ENCODE data around the gene TSHZ3. TPM values are rescaled to one million over a fixed set of nuclear protein-coding genes. Genes with fewer than 3 reads are reported as not detected.
A peak's percentile ranks its signal among the peaks of the same experiment; 100 is the strongest.

Gene TSHZ3
- 82.5 to 87.1 TPM (median 82.9 TPM) in 3 replicates for total RNA-seq

GRCh38 chr19:31349160-31349881 is at the start of gene TSHZ3:
TSS of gene TSHZ3 (minus strand) at chr19:31349436. CDS start at chr19:31349219, 217 bp downstream.
- Mint-ChIP-seq H3K4me3 (peak within 1 kb of the TSS; percentile 91), H3K27ac (peak within 1 kb of the TSS; percentile 86), H3K36me3 (peaks cover 7% of the 10 kb centered on the region), H3K4me1 (peaks cover 64% of the 10 kb centered on the region), H3K27me3 (ENCODE audit: low read depth) (peaks cover 53% of the 10 kb centered on the region), H3K9me3 (no peaks in the 10 kb centered on the region)
- DNase-seq (ENCODE audit: low spot score in 2 of 2, unreplicated experiment in 2 of 2), result peak; percentile 67 to 76
- TF ChIP-seq CTCF (IDR thresholded peaks at IDR 0.05; ENCODE audit: unreplicated experiment), result no peak

- Mint-ChIP-seq H3K27ac (no peak overlapping the region), H3K36me3 (no peaks in the 10 kb centered on the region), H3K4me3 (no peak overlapping the region), H3K9me3 (no peaks in the 10 kb centered on the region), H3K27me3 (ENCODE audit: low read depth) (peaks cover 21% of the 10 kb centered on the region), H3K4me1 (no peaks in the 10 kb centered on the region)
- DNase-seq (ENCODE audit: low spot score in 2 of 2, unreplicated experiment in 2 of 2), result no peak
- TF ChIP-seq CTCF (IDR thresholded peaks at IDR 0.05; ENCODE audit: unreplicated experiment), result no peak
Measured at GRCh38 chr19:31397308-31397707, 48.1 kb upstream of the TSHZ3 start.

GRCh38 chr19:31392464-31392863 is 43.2 kb upstream of the TSHZ3 start:
- no peaks in the 10 kb centered on the region for H3K9me3 Mint-ChIP-seq
- no peak for DNase-seq (ENCODE audit: low spot score in 2 of 2, unreplicated experiment in 2 of 2)
- TF ChIP-seq CTCF (IDR thresholded peaks at IDR 0.05; ENCODE audit: unreplicated experiment), result no peak
- H3K27ac Mint-ChIP-seq, result no peak overlapping the region
- H3K36me3 Mint-ChIP-seq, result no peaks in the 10 kb centered on the region
- H3K4me1 Mint-ChIP-seq, result no peaks in the 10 kb centered on the region
- no peaks in the 10 kb centered on the region for H3K27me3 Mint-ChIP-seq (ENCODE audit: low read depth)
- H3K4me3 Mint-ChIP-seq, result no peak overlapping the region

- TF ChIP-seq CTCF (IDR thresholded peaks at IDR 0.05; ENCODE audit: unreplicated experiment), result no peak
- Mint-ChIP-seq H3K4me3 (no peak overlapping the region), H3K27me3 (ENCODE audit: low read depth) (no peaks in the 10 kb centered on the region), H3K27ac (no peak overlapping the region), H3K9me3 (no peaks in the 10 kb centered on the region), H3K36me3 (no peaks in the 10 kb centered on the region), H3K4me1 (no peaks in the 10 kb centered on the region)
- DNase-seq (ENCODE audit: low spot score in 2 of 2, unreplicated experiment in 2 of 2), result no peak
Measured at GRCh38 chr19:31391518-31391917, 42.3 kb upstream of the TSHZ3 start.

GRCh38 chr19:31390711-31391110 is 41.5 kb upstream of the TSHZ3 start:
- no peak for DNase-seq (ENCODE audit: low spot score in 2 of 2, unreplicated experiment in 2 of 2)
- H3K4me3 Mint-ChIP-seq, result no peak overlapping the region
- TF ChIP-seq CTCF (IDR thresholded peaks at IDR 0.05; ENCODE audit: unreplicated experiment), result no peak
- H3K4me1 Mint-ChIP-seq, result no peaks in the 10 kb centered on the region
- no peaks in the 10 kb centered on the region for H3K9me3 Mint-ChIP-seq
- no peaks in the 10 kb centered on the region for H3K36me3 Mint-ChIP-seq
- H3K27ac Mint-ChIP-seq, result no peak overlapping the region
- H3K27me3 Mint-ChIP-seq (ENCODE audit: low read depth), result no peaks in the 10 kb centered on the region

Measured in mesothelial cell of epicardium (in vitro differentiated cells).